ENCODE data around the gene CCDC12. TPM values are rescaled to one million over a fixed set of nuclear protein-coding genes. Genes with fewer than 3 reads are reported as not detected.

The CCDC12 gene
- total RNA-seq, 1 donor from 2014 or later, result 36.3 TPM

DNA sequence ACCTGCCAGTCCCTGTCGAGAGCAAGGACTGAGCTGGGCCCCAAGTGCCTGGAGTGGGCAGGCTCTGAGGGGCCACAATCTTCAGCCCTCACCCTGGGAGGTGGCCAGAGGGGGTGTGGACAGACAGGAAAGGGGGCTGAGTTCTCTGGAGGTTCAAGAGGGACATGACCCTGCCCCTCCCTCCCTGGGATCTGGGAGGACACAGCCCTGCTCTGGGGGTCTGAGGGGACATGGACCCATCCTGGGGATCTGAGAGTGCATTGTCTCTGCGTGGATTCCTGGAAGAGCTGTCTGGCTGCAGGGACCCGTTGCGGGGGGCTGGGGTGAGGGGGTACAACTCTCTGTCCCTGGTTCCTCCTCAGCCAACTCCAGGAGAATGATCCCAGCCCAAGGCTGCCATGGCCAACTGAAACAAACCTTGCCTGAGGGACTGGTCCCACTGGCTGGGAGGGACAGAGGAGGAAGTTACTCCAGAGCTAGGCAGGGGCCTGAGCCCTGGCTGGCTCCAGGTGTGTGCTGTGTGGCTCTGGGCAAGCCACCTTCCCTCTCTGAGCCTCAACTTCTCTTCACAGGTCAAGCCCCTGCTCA, 70.0 kb downstream of the CCDC12 start:
- H3K4me3 Mint-ChIP-seq (ENCODE audit: unreplicated experiment), result no peak overlapping the region
- H3K4me1 Mint-ChIP-seq (ENCODE audit: unreplicated experiment), result peaks cover 5% of the 10 kb centered on the region
- TF ChIP-seq, protein P1, sequence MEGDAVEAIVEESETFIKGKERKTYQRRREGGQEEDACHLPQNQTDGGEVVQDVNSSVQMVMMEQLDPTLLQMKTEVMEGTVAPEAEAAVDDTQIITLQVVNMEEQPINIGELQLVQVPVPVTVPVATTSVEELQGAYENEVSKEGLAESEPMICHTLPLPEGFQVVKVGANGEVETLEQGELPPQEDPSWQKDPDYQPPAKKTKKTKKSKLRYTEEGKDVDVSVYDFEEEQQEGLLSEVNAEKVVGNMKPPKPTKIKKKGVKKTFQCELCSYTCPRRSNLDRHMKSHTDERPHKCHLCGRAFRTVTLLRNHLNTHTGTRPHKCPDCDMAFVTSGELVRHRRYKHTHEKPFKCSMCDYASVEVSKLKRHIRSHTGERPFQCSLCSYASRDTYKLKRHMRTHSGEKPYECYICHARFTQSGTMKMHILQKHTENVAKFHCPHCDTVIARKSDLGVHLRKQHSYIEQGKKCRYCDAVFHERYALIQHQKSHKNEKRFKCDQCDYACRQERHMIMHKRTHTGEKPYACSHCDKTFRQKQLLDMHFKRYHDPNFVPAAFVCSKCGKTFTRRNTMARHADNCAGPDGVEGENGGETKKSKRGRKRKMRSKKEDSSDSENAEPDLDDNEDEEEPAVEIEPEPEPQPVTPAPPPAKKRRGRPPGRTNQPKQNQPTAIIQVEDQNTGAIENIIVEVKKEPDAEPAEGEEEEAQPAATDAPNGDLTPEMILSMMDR (IDR thresholded peaks at IDR 0.05; ENCODE audit: unreplicated experiment), result no peak
- H3K9me3 Mint-ChIP-seq (ENCODE audit: unreplicated experiment), result no peaks in the 10 kb centered on the region
- DNase-seq (ENCODE audit: low spot score), result no peak
- H3K36me3 Mint-ChIP-seq (ENCODE audit: low read depth, unreplicated experiment), result no peaks in the 10 kb centered on the region
- no peak overlapping the region for H3K27ac Mint-ChIP-seq (ENCODE audit: unreplicated experiment)
- H3K27me3 Mint-ChIP-seq (ENCODE audit: unreplicated experiment), result peaks cover 7% of the 10 kb centered on the region

DNA sequence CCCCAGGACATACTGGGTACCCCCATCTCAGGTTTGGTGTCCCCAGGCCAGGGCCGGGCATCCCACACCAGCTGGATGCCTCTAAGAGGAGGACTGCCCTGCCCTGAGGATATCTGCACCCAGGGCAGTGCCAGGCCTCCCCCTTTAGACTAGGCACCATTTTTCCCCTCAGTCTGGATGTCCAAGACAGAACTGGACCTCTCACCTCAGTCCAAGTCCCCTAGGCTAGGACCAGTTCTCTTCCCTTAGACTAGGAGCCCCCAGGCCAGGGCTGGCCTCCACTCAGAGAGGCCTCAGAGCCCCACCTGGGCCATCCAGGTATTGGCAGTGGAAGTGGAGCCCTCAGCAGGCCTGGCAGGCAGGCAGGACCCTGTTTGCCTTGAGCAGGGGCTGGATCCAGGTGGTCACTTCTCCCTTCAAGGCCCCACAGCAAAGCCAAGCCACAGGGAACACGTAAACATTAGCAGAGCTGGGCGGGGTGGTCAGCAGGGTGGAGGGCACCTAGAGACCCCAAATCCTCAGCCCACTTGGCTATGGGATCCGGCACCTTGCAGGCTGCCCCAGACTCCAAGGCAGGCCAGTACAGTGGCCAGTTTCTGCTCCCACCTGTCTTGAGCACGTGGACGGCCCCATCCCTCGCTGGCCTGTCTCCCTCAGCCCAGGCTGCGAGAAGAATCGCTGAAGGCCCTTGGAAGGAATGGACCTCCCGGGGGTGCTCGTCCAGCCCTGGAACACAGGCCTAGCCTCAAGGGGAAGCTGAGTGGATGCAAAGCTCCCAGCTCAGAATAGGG, 70.7 kb downstream of the CCDC12 start:
- H3K4me1 Mint-ChIP-seq (ENCODE audit: unreplicated experiment), result peaks cover 5% of the 10 kb centered on the region
- TF ChIP-seq, protein P1 (IDR thresholded peaks at IDR 0.05; ENCODE audit: unreplicated experiment), result no peak
- H3K9me3 Mint-ChIP-seq (ENCODE audit: unreplicated experiment), result no peaks in the 10 kb centered on the region
- H3K27me3 Mint-ChIP-seq (ENCODE audit: unreplicated experiment), result peaks cover 7% of the 10 kb centered on the region
- no peak overlapping the region for H3K4me3 Mint-ChIP-seq (ENCODE audit: unreplicated experiment)
- DNase-seq (ENCODE audit: low spot score), result no peak
- no peaks in the 10 kb centered on the region for H3K36me3 Mint-ChIP-seq (ENCODE audit: low read depth, unreplicated experiment)
- no peak overlapping the region for H3K27ac Mint-ChIP-seq (ENCODE audit: unreplicated experiment)

DNA sequence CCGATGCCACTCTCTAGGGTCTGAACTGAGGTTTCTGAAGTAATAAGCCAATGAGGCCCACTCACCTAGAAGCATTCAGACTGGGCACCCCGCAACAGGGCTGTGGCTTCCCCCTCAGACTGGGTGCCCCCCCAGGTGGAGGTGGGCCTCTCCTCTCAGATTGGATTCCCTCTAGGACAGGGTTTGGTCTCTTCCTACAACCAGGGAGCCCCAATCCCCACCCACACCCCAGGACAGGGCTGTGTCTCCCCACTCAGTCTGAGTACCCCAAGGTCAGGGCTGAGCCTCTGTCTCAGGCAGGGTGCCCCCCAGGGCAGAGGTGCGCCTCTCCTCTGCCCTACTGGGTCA, 71.4 kb downstream of the CCDC12 start:
- DNase-seq (ENCODE audit: low spot score), result no peak
- TF ChIP-seq, protein P1 (IDR thresholded peaks at IDR 0.05; ENCODE audit: unreplicated experiment), result no peak
- Mint-ChIP-seq H3K27me3 (ENCODE audit: unreplicated experiment) (peaks cover 7% of the 10 kb centered on the region), H3K9me3 (ENCODE audit: unreplicated experiment) (no peaks in the 10 kb centered on the region), H3K36me3 (ENCODE audit: low read depth, unreplicated experiment) (no peaks in the 10 kb centered on the region), H3K4me1 (ENCODE audit: unreplicated experiment) (peaks cover 5% of the 10 kb centered on the region), H3K4me3 (ENCODE audit: unreplicated experiment) (no peak overlapping the region), H3K27ac (ENCODE audit: unreplicated experiment) (no peak overlapping the region)

DNA sequence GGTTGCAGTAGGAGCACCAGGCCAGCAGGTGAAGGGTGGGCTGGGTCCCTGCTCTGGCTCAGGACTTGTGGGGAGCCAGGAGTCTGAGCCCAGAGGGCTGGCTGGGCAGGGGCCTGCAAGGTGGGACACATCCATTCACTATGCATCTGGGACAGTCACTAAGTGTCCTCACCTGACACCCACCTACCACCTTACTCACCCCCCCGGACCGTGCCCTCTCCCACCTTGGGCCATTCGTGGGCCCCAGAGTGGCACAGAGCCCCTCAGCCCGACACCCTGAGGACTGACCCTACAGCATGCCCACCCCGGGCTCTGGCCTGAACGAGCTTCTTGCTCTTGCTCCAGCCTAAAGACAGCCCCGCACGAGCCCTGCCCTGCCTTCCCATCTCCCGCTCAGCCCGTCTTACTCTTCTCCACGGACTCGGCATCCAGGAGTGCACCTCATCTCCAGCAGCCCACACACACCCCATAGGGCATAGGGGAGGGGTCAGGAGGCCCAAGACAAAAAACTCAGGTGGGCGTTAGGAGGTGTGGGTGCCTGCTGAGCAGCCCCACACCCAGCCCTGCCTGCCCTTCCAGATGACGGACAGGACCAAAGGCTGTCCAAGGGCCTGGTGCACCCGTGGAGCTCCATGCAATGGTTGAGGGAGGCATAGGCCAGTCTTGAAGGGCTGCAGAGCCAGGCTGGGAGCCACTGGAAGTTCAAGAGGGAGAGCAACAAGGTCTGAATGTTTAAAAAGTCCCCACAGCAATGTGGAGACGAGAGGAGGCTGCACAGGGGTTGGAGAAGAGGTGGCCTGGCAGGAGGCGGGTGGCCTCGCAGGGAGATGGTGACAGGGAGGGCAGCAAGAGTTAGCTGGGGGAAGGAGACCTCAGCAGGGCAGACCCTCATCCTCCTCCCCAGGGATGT, 72.0 kb downstream of the CCDC12 start:
- TF ChIP-seq, protein P1 (IDR thresholded peaks at IDR 0.05; ENCODE audit: unreplicated experiment), result no peak
- Mint-ChIP-seq H3K4me1 (ENCODE audit: unreplicated experiment) (peaks cover 5% of the 10 kb centered on the region), H3K4me3 (ENCODE audit: unreplicated experiment) (no peak overlapping the region), H3K27me3 (ENCODE audit: unreplicated experiment) (peaks cover 7% of the 10 kb centered on the region), H3K9me3 (ENCODE audit: unreplicated experiment) (no peaks in the 10 kb centered on the region), H3K27ac (ENCODE audit: unreplicated experiment) (peak overlapping the region; percentile 13), H3K36me3 (ENCODE audit: low read depth, unreplicated experiment) (no peaks in the 10 kb centered on the region)
- no peak for DNase-seq (ENCODE audit: low spot score)
